NT2/D1 (cell line): Measurements from ENCODE around the gene MTX3.

Source experiments
- DNase-seq: peaks from one replicate; pipeline ENCODE4 v3.0.0-alpha.2; 2011; ENCODE audit warnings: low read depth, low spot score
- H3K27me3 ChIP-seq: 2 replicates; pipeline ENCODE4 v1.6.0; 2011; ENCODE audit warnings: mild to moderate bottlenecking; ENCODE audit not compliant: insufficient read length, insufficient read depth
- H3K36me3 ChIP-seq: 2 replicates; pipeline ENCODE4 v1.6.1; 2011; ENCODE audit warnings: mild to moderate bottlenecking, low read length, mixed read lengths; ENCODE audit not compliant: insufficient read depth, insufficient read length
- H3K4me1 ChIP-seq: 2 replicates; pipeline ENCODE4 v1.5.1; 2011; ENCODE audit not compliant: insufficient read depth, insufficient read length
- H3K4me3 ChIP-seq: 2 replicates; pipeline ENCODE4 v1.5.1; 2011; ENCODE audit warnings: low read depth; ENCODE audit not compliant: insufficient read length
- H3K9ac ChIP-seq: 2 replicates; pipeline ENCODE4 v1.6.0; 2011; ENCODE audit warnings: low read depth; ENCODE audit not compliant: insufficient read length
- H3K9me3 ChIP-seq: 2 replicates; pipeline ENCODE4 v1.5.1; 2011; ENCODE audit warnings: mild to moderate bottlenecking, low read length; ENCODE audit not compliant: insufficient read depth
- SUZ12 ChIP-seq: IDR thresholded peaks from 2 replicates; pipeline ENCODE4 v1.6.1; 2011; ENCODE audit not compliant: insufficient read length, insufficient read depth; ENCODE audit errors: extremely low read depth
- YY1 ChIP-seq: IDR thresholded peaks from 2 replicates; pipeline ENCODE4 v1.6.1; 2011; ENCODE audit not compliant: insufficient read length, insufficient read depth
- ZNF274 ChIP-seq: IDR thresholded peaks from 2 replicates; pipeline ENCODE4 v1.6.1; 2011; ENCODE audit warnings: mild to moderate bottlenecking, low read depth, low read length

MTX3 gene

DNA sequence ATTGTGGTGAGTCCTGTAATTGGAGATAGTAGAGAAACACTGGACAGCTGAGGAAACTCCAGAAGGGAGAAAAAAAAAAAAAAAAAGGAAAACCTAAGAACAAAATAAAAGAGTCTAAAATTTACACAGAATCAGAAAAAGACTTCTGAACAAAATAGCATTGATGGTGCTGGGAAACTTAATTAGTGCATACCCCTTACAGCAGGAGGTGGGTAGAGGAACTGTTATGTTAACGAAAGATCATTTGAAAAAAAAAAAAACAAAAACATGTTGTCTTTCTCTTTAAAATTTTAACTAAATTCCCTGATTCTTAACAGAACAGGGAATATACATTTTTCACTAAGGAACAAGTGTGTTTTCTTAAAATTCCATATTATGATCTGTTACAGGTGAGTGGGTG is 11.6 kb upstream of the MTX3 start:
- H3K27me3 ChIP-seq: no peaks in the 10 kb centered on the region
- peaks cover 11% of the 10 kb centered on the region for H3K36me3 ChIP-seq
- TF ChIP-seq ZNF274: no peak

DNA sequence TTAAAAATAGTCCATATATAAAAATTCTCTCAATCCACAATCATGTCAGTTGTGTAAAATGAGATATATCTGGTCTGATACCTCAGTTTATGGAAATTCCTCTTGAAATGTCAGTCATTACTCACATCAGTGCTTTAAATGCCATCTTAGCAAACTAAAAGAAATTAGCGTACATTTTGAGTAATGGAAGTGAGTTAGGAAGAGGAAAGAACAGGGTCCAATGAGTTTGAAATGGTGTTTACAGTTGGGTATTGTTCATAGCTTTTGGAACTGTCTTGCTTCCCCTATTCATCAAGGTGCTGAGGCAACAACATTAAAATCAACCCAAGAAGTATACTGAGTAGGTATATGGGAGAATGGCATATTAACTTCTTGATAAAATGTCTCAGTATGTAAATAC is 8.7 kb upstream of the MTX3 start:
- H3K9ac ChIP-seq: no peak overlapping the region
- no peaks in the 10 kb centered on the region for H3K4me1 ChIP-seq
- no peaks in the 10 kb centered on the region for H3K27me3 ChIP-seq
- no peak for DNase-seq
- peaks cover 11% of the 10 kb centered on the region for H3K36me3 ChIP-seq
- H3K4me3 ChIP-seq: no peak overlapping the region
- TF ChIP-seq YY1 (no peak), SUZ12 (no peak), ZNF274 (no peak)
- no peaks in the 10 kb centered on the region for H3K9me3 ChIP-seq

More for the DNA sequence above, 11.6 kb upstream of the MTX3 start:
- no peaks in the 10 kb centered on the region for H3K9me3 ChIP-seq
- no peak overlapping the region for H3K9ac ChIP-seq
- no peak for DNase-seq
- H3K4me3 ChIP-seq: no peak overlapping the region
- H3K4me1 ChIP-seq: no peaks in the 10 kb centered on the region

DNA sequence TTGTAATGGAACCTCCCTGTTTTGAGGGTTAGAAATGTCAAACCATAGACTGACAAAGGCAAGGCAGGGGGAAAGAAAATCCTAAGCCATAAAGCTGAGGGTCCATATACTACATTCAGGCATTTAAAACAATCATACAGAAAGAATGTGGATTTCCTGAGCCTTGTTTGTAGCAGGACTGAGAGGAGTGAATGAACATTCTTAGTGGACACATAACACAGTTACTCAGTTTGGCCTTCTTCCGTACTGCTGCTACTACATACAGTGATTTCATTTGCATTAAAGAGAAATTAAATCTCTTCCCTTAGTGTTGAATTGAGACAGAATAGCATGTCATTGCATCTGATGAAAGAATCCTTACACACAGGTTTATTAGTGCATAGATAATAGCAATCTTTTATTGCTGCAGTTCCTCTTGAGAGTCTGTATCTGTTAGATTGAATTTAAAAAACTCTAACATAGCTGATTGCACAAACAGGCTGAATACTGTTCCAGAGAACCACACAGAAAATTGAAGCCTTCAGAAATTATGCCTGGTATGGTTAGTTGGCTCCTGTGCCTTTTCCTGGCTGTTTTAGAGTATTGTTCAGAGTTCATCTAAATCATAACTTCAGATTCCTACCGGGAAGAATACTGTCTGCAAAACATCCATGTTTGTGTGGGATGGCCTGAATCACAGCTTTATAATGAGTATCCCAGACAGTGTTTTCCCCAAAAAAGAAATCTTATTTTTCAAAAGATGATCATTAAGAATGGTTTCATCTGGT is 2.0 kb upstream of the MTX3 start:
- H3K4me1 ChIP-seq: no peaks in the 10 kb centered on the region
- peaks cover 12% of the 10 kb centered on the region for H3K36me3 ChIP-seq
- DNase-seq: no peak
- no peaks in the 10 kb centered on the region for H3K27me3 ChIP-seq
- TF ChIP-seq YY1: no peak
- TF ChIP-seq ZNF274: no peak
- no peak for TF ChIP-seq SUZ12
- H3K9me3 ChIP-seq: no peaks in the 10 kb centered on the region
- no peak overlapping the region for H3K4me3 ChIP-seq
- no peak overlapping the region for H3K9ac ChIP-seq

DNA sequence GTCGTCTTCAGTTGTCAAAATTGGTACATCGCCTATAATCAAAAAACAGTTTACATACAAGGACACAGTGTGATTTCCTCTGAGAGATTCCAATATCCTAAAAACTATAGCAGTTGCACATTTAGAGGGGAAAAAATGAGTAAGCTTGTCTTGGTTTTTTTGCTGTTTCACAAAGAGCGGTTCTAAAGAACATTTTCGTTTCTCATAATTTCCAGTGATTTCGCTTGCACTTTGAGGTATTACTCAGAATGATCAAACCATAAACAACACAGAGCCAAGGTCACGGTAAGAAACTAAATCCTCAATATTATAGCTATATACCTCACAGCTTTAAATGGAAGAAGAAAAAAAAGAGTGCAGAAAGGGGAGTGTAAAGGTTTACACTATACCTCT is 861 bp downstream of the MTX3 start:
- Histone ChIP-seq H3K27me3 (no peaks in the 10 kb centered on the region), H3K9ac (peak overlapping the region; percentile 89), H3K9me3 (no peaks in the 10 kb centered on the region), H3K36me3 (peaks cover 35% of the 10 kb centered on the region), H3K4me1 (no peaks in the 10 kb centered on the region), H3K4me3 (peak overlapping the region; percentile 93)
- no peak for DNase-seq
- no peak for TF ChIP-seq YY1
- TF ChIP-seq ZNF274: no peak
- TF ChIP-seq SUZ12: no peak

DNA sequence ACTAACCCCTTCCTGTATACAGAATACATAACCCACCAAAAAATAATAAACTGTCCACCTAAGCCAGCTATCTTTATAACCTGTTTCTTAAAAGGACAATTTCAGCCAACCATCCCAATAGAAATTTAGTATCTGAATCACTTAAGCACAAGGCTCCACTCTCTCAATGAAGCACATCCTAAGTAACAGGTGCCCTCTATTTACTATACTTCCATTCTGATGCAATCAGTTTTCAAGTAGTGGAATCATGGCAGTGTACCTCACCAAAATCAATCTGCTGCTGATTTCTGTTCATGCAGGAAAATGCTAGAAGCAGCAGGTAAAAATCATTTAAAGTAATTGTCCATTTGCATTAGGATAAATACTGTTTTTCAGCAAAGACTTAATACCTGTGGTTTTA is 4.8 kb downstream of the MTX3 start:
- no peak for TF ChIP-seq ZNF274
- TF ChIP-seq YY1: no peak
- TF ChIP-seq SUZ12: no peak

DNA sequence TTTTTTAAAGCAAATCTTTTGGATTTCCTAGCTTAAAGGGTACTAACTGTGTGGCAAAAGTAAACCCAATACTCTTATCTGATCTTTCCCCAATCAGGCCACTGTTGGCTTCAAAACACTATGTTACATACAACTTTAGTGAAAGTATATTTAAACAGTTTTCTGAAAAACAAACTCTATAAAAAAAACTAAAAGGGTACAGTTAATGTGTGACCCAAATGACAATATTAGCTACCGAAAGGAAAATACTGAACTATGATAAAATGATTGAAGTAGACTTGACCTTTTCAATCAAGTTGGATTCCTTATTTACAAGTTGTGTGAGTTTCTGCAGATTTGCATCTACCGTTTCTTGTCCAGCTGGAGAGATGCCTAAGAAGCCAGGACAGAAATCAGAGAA is 5.8 kb downstream of the MTX3 start:
- TF ChIP-seq SUZ12: no peak
- TF ChIP-seq ZNF274: no peak
- TF ChIP-seq YY1: no peak
- Histone ChIP-seq H3K4me1 (no peaks in the 10 kb centered on the region), H3K9me3 (no peaks in the 10 kb centered on the region), H3K9ac (no peak overlapping the region), H3K36me3 (peaks cover 73% of the 10 kb centered on the region), H3K27me3 (no peaks in the 10 kb centered on the region), H3K4me3 (no peak overlapping the region)
- DNase-seq: no peak

More for the DNA sequence above, 4.8 kb downstream of the MTX3 start:
- DNase-seq: no peak
- Histone ChIP-seq H3K27me3 (no peaks in the 10 kb centered on the region), H3K9ac (no peak overlapping the region), H3K4me1 (no peaks in the 10 kb centered on the region), H3K4me3 (no peak overlapping the region), H3K36me3 (peaks cover 73% of the 10 kb centered on the region), H3K9me3 (no peaks in the 10 kb centered on the region)

DNA sequence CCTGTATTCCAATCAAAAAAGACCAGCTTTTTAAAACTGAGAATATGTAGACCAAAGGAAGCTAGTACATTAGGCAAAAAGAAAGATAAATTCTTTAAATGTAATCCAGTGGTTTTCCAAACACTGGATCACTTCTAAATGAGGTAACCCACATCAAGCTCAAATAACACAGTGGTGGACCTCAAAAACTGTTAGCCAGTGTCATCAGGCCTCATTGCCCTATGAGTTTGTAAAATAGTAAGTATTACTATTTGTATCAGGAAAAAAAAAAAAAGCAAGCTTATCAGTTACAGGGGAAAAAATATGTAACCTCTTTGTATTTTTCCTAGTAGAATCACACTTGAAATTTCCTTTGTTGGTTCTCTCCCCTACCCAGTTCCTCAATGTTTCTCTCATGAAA is 6.7 kb downstream of the MTX3 start:
- H3K36me3 ChIP-seq: peaks cover 73% of the 10 kb centered on the region
- DNase-seq: no peak
- no peaks in the 10 kb centered on the region for H3K4me1 ChIP-seq
- no peak for TF ChIP-seq YY1
- TF ChIP-seq SUZ12: no peak
- no peak for TF ChIP-seq ZNF274
- no peak overlapping the region for H3K4me3 ChIP-seq
- no peaks in the 10 kb centered on the region for H3K27me3 ChIP-seq
- no peak overlapping the region for H3K9ac ChIP-seq
- no peaks in the 10 kb centered on the region for H3K9me3 ChIP-seq

DNA sequence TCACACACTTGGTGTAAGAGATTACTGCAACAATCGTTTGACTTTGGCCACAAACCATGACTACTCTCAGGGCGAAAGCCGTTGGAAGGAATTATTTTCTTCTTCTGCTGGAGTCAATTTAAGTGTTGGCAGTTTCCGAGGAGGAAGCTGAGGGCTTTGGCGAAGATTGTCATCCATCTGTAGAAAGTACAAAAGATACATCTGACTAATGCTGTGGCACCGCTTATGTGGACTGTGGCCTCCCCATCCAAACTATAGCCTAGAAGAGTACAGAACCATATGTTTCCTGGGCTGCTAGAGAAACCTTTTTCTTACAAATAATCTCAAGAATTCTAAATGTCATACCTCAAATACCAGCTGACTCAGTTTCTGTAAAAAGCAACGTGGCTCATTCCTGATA is 7.4 kb downstream of the MTX3 start:
- no peak overlapping the region for H3K4me3 ChIP-seq
- no peak overlapping the region for H3K9ac ChIP-seq
- no peaks in the 10 kb centered on the region for H3K27me3 ChIP-seq
- no peaks in the 10 kb centered on the region for H3K9me3 ChIP-seq
- DNase-seq: no peak
- peaks cover 74% of the 10 kb centered on the region for H3K36me3 ChIP-seq
- no peaks in the 10 kb centered on the region for H3K4me1 ChIP-seq
- TF ChIP-seq ZNF274 (no peak), SUZ12 (no peak), YY1 (no peak)
